ENCODE results near the gene SENP6.
"Not testable (repeated sequence)": the region's sequence is repeated elsewhere in the genome, so short reads cannot be mapped to it uniquely, and the experiment has no call there.

Gene SENP6

GRCh38 chr6:75601304-75602245, at the start of gene SENP6:
Gene SENP6, plus strand, starts transcription at chr6:75601880. Its CDS starts 645 bp downstream, at chr6:75602525.
- peak; percentile 85 for DNase-seq (ENCODE audit: low spot score)

- no peak for DNase-seq (ENCODE audit: low spot score)
Measured at GRCh38 chr6:75556240-75556639, 45.4 kb upstream of the SENP6 start.

GRCh38 chr6:75557068-75557467, 44.6 kb upstream of the SENP6 start:
- DNase-seq (ENCODE audit: low spot score), result no peak

GRCh38 chr6:75563032-75563431, 38.6 kb upstream of the SENP6 start:
- no peak for DNase-seq (ENCODE audit: low spot score)

- no peak for DNase-seq (ENCODE audit: low spot score)
Measured at GRCh38 chr6:75566137-75566767, 35.4 kb upstream of the SENP6 start.

- DNase-seq (ENCODE audit: low spot score), result no peak
Measured at GRCh38 chr6:75568100-75568499, 33.6 kb upstream of the SENP6 start.

GRCh38 chr6:75568965-75569364, 32.7 kb upstream of the SENP6 start:
- no peak for DNase-seq (ENCODE audit: low spot score)

GRCh38 chr6:75570671-75571070, 31.0 kb upstream of the SENP6 start:
- not testable (repeated sequence) for DNase-seq (ENCODE audit: low spot score)

- no peak for DNase-seq (ENCODE audit: low spot score)
Measured at GRCh38 chr6:75572072-75572471, 29.6 kb upstream of the SENP6 start.

GRCh38 chr6:75579951-75580350, 21.7 kb upstream of the SENP6 start:
- no peak for DNase-seq (ENCODE audit: low spot score)

- DNase-seq (ENCODE audit: low spot score), result no peak
Measured at GRCh38 chr6:75581231-75581630, 20.4 kb upstream of the SENP6 start.

- not testable (repeated sequence) for DNase-seq (ENCODE audit: low spot score)
Measured at GRCh38 chr6:75584552-75584951, 17.1 kb upstream of the SENP6 start.

GRCh38 chr6:75588948-75589347, 12.7 kb upstream of the SENP6 start:
- DNase-seq (ENCODE audit: low spot score), result no peak

GRCh38 chr6:75590370-75590769, 11.3 kb upstream of the SENP6 start:
- DNase-seq (ENCODE audit: low spot score), result no peak

- not testable (repeated sequence) for DNase-seq (ENCODE audit: low spot score)
Measured at GRCh38 chr6:75596380-75596779, 5.3 kb upstream of the SENP6 start.

- no peak for DNase-seq (ENCODE audit: low spot score)
Measured at GRCh38 chr6:75600768-75601167, 912 bp upstream of the SENP6 start.

GRCh38 chr6:75602246-75603105, 796 bp downstream of the SENP6 start:
- DNase-seq (ENCODE audit: low spot score), result no peak

- DNase-seq (ENCODE audit: low spot score), result no peak
Measured at GRCh38 chr6:75603106-75603420, 1.4 kb downstream of the SENP6 start.

GRCh38 chr6:75604294-75604693, 2.6 kb downstream of the SENP6 start:
- no peak for DNase-seq (ENCODE audit: low spot score)

- no peak for DNase-seq (ENCODE audit: low spot score)
Measured at GRCh38 chr6:75605635-75606034, 4.0 kb downstream of the SENP6 start.

GRCh38 chr6:75608304-75608703, 6.6 kb downstream of the SENP6 start:
- DNase-seq (ENCODE audit: low spot score), result no peak

GRCh38 chr6:75608956-75609533, 7.4 kb downstream of the SENP6 start:
- DNase-seq (ENCODE audit: low spot score), result peak; percentile 29

Measured in putamen (tissue), 1 donor.